ENCODE measurements around the gene DSCAML1.
"Not testable (repeated sequence)": the region's sequence is repeated elsewhere in the genome, so short reads cannot be mapped to it uniquely, and the experiment has no call there.

Gene DSCAML1

GRCh38 chr11:117794772-117795629 lies 2.0 kb downstream of the DSCAML1 start:
- no peak for DNase-seq (ENCODE audit: low spot score)

- no peak for DNase-seq (ENCODE audit: low spot score)
Measured at GRCh38 chr11:117794135-117794534, 2.9 kb downstream of the DSCAML1 start.

- no peak for DNase-seq (ENCODE audit: low spot score)
Measured at GRCh38 chr11:117793583-117793982, 3.4 kb downstream of the DSCAML1 start.

GRCh38 chr11:117792992-117793391 lies 4.0 kb downstream of the DSCAML1 start:
- no peak for DNase-seq (ENCODE audit: low spot score)

- DNase-seq (ENCODE audit: low spot score) = no peak
Measured at GRCh38 chr11:117792241-117792640, 4.8 kb downstream of the DSCAML1 start.

- DNase-seq (ENCODE audit: low spot score) = no peak
Measured at GRCh38 chr11:117790279-117790678, 6.7 kb downstream of the DSCAML1 start.

- DNase-seq (ENCODE audit: low spot score) = no peak
Measured at GRCh38 chr11:117789241-117789640, 7.8 kb downstream of the DSCAML1 start.

- no peak for DNase-seq (ENCODE audit: low spot score)
Measured at GRCh38 chr11:117786135-117786870, 10.7 kb downstream of the DSCAML1 start.

GRCh38 chr11:117782101-117782500 lies 14.9 kb downstream of the DSCAML1 start:
- DNase-seq (ENCODE audit: low spot score) = no peak

- no peak for DNase-seq (ENCODE audit: low spot score)
Measured at GRCh38 chr11:117781627-117782026, 15.4 kb downstream of the DSCAML1 start.

GRCh38 chr11:117780456-117780855 lies 16.6 kb downstream of the DSCAML1 start:
- DNase-seq (ENCODE audit: low spot score) = no peak

- no peak for DNase-seq (ENCODE audit: low spot score)
Measured at GRCh38 chr11:117774553-117774952, 22.5 kb downstream of the DSCAML1 start.

GRCh38 chr11:117772360-117772759 lies 24.7 kb downstream of the DSCAML1 start:
- no peak for DNase-seq (ENCODE audit: low spot score)

- no peak for DNase-seq (ENCODE audit: low spot score)
Measured at GRCh38 chr11:117771841-117772240, 25.2 kb downstream of the DSCAML1 start.

- DNase-seq (ENCODE audit: low spot score) = no peak
Measured at GRCh38 chr11:117771197-117771596, 25.8 kb downstream of the DSCAML1 start.

- no peak for DNase-seq (ENCODE audit: low spot score)
Measured at GRCh38 chr11:117770061-117770460, 27.0 kb downstream of the DSCAML1 start.

GRCh38 chr11:117769533-117769932 lies 27.5 kb downstream of the DSCAML1 start:
- no peak for DNase-seq (ENCODE audit: low spot score)

GRCh38 chr11:117768506-117768905 lies 28.5 kb downstream of the DSCAML1 start:
- no peak for DNase-seq (ENCODE audit: low spot score)

- no peak for DNase-seq (ENCODE audit: low spot score)
Measured at GRCh38 chr11:117767071-117767470, 29.9 kb downstream of the DSCAML1 start.

GRCh38 chr11:117766576-117766975 lies 30.4 kb downstream of the DSCAML1 start:
- no peak for DNase-seq (ENCODE audit: low spot score)

- DNase-seq (ENCODE audit: low spot score) = no peak
Measured at GRCh38 chr11:117766026-117766425, 31.0 kb downstream of the DSCAML1 start.

GRCh38 chr11:117765068-117765467 lies 31.9 kb downstream of the DSCAML1 start:
- no peak for DNase-seq (ENCODE audit: low spot score)

- not testable (repeated sequence) for DNase-seq (ENCODE audit: low spot score)
Measured at GRCh38 chr11:117763465-117763864, 33.6 kb downstream of the DSCAML1 start.

Data from LoVo (cell line).